Osteoblast (primary cell): Measurements from ENCODE around the gene LOXL3. TPM values are rescaled to one million over a fixed set of nuclear protein-coding genes. Genes with fewer than 3 reads are reported as not detected.
A peak's percentile ranks its signal among the peaks of the same experiment; 100 is the strongest.

Experiments used
- DNase-seq: peaks from one replicate; pipeline ENCODE4 v3.0.0; 2011; ENCODE audit warnings: low spot score, mixed read lengths; ENCODE audit not compliant: insufficient read length; ENCODE audit errors: missing footprints
- H2AFZ ChIP-seq: 2 replicates; pipeline ENCODE4 v1.6.0; 2011; ENCODE audit warnings: mild to moderate bottlenecking, low read length
- H3K27ac ChIP-seq: 2 replicates; pipeline ENCODE4 v1.5.1; 2011; ENCODE audit warnings: mild to moderate bottlenecking, low read depth, low read length, moderate library complexity
- H3K27me3 ChIP-seq: 2 replicates; pipeline ENCODE4 v1.6.0; 2012; ENCODE audit warnings: mild to moderate bottlenecking, control low read depth, inconsistent platforms, low read length, moderate library complexity; ENCODE audit not compliant: insufficient read depth
- H3K36me3 ChIP-seq: 2 replicates; pipeline ENCODE4 v1.5.1; 2011; ENCODE audit warnings: mild to moderate bottlenecking, low read length, control low read depth, moderate library complexity; ENCODE audit not compliant: insufficient read depth
- H3K4me1 ChIP-seq: 2 replicates; pipeline ENCODE4 v1.5.1; 2011; ENCODE audit warnings: mild to moderate bottlenecking, low read length, control low read depth, moderate library complexity; ENCODE audit not compliant: insufficient read depth
- H3K4me2 ChIP-seq: 2 replicates; pipeline ENCODE4 v1.6.0; 2011; ENCODE audit warnings: mild to moderate bottlenecking, low read length; ENCODE audit not compliant: insufficient read depth
- H3K4me3 ChIP-seq: fragments of 200-600 bp; sonication (generic); 3 replicates; pipeline ENCODE4 v1.5.1; 2012; ENCODE audit warnings: mild to moderate bottlenecking, low read length, inconsistent platforms; ENCODE audit not compliant: insufficient read depth
- H3K79me2 ChIP-seq: 2 replicates; pipeline ENCODE4 v1.6.0; 2012; ENCODE audit warnings: mild to moderate bottlenecking, low read length, control low read depth, inconsistent platforms; ENCODE audit not compliant: insufficient read depth
- H3K9me3 ChIP-seq: 2 replicates; pipeline ENCODE4 v1.5.1; 2011; ENCODE audit warnings: low read depth, low read length, control low read depth
- H4K20me1 ChIP-seq: 2 replicates; pipeline ENCODE4 v1.6.0; 2012; ENCODE audit warnings: mild to moderate bottlenecking, low read length, control low read depth; ENCODE audit not compliant: insufficient read depth
- total RNA-seq: library from RNA; depleted of rRNA; stranded (reverse); fragments of >200 nt; gene quantifications from 2 replicates; pipeline ENCODE4 v1.2.3, GENCODE V29; 2012
- TF ChIP-seq, protein P1 (sequence below): IDR thresholded peaks from 2 replicates; pipeline ENCODE4 v1.5.1; 2011; ENCODE audit warnings: mild to moderate bottlenecking, low read depth, low read length, moderate library complexity; ENCODE audit errors: extremely low read depth

Gene LOXL3
- total RNA-seq, 1 donor = 97.4 TPM

GRCh38 chr2:74526649-74527230, 27.0 kb downstream of the LOXL3 start:
- Histone ChIP-seq H3K36me3 (peaks cover 27% of the 10 kb centered on the region), H3K27ac (no peak overlapping the region), H3K9me3 (no peaks in the 10 kb centered on the region), H4K20me1 (peaks cover 16% of the 10 kb centered on the region), H3K79me2 (peaks cover 44% of the 10 kb centered on the region), H3K4me2 (no peak overlapping the region), H3K4me1 (peaks cover 27% of the 10 kb centered on the region), H3K27me3 (no peaks in the 10 kb centered on the region), H3K4me3 (no peak overlapping the region), H2AFZ (no peak overlapping the region)
- peak; percentile 54 for DNase-seq
- TF ChIP-seq, protein P1, sequence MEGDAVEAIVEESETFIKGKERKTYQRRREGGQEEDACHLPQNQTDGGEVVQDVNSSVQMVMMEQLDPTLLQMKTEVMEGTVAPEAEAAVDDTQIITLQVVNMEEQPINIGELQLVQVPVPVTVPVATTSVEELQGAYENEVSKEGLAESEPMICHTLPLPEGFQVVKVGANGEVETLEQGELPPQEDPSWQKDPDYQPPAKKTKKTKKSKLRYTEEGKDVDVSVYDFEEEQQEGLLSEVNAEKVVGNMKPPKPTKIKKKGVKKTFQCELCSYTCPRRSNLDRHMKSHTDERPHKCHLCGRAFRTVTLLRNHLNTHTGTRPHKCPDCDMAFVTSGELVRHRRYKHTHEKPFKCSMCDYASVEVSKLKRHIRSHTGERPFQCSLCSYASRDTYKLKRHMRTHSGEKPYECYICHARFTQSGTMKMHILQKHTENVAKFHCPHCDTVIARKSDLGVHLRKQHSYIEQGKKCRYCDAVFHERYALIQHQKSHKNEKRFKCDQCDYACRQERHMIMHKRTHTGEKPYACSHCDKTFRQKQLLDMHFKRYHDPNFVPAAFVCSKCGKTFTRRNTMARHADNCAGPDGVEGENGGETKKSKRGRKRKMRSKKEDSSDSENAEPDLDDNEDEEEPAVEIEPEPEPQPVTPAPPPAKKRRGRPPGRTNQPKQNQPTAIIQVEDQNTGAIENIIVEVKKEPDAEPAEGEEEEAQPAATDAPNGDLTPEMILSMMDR = no peak

- Histone ChIP-seq H3K36me3 (peaks cover 27% of the 10 kb centered on the region), H3K4me3 (no peak within 1 kb of the TSS), H3K27ac (no peak within 1 kb of the TSS), H3K4me1 (peaks cover 19% of the 10 kb centered on the region), H3K9me3 (no peaks in the 10 kb centered on the region), H4K20me1 (peaks cover 16% of the 10 kb centered on the region), H2AFZ (no peak within 1 kb of the TSS), H3K27me3 (no peaks in the 10 kb centered on the region), H3K4me2 (no peak within 1 kb of the TSS), H3K79me2 (peaks cover 37% of the 10 kb centered on the region)
- TF ChIP-seq, protein P1 = no peak
- DNase-seq = peak; percentile 63
Measured at GRCh38 chr2:74525717-74526648, 27.8 kb downstream of the LOXL3 start, which contains the start of gene DQX1. Gene DQX1 (minus strand): TSS chr2:74526231. CDS start chr2:74525729, 502 bp downstream.

- Histone ChIP-seq H2AFZ (no peak overlapping the region), H3K4me3 (no peak overlapping the region), H3K4me2 (no peak overlapping the region), H3K27me3 (peaks cover 7% of the 10 kb centered on the region), H3K79me2 (peaks cover 28% of the 10 kb centered on the region), H3K9me3 (no peaks in the 10 kb centered on the region), H3K4me1 (peaks cover 14% of the 10 kb centered on the region), H3K36me3 (peaks cover 27% of the 10 kb centered on the region), H4K20me1 (peaks cover 16% of the 10 kb centered on the region), H3K27ac (no peak overlapping the region)
- peak; percentile 25 for DNase-seq
- TF ChIP-seq, protein P1 = no peak
Measured at GRCh38 chr2:74524955-74525716, 28.6 kb downstream of the LOXL3 start.
